HEK293 (cell line): ENCODE data around the gene EVC2.

Source experiments
- CTCF ChIA-PET: fragments of 350-600 bp; formaldehyde crosslinking; extraction: SDS; loops from one replicate; lab custom pipeline; 2021; ENCODE audit warnings: antibody characterized with exemption; lab: Yijun Ruan, JAX
- POLR2A ChIA-PET: fragments of 300-600 bp; formaldehyde crosslinking; extraction: SDS; loops from one replicate; lab custom pipeline; 2020; ENCODE audit warnings: antibody characterized with exemption, inconsistent platforms; lab: Yijun Ruan, JAX
- H3K27ac ChIP-seq: fragments of 200-500 bp; sonication (Bioruptor generic); 2 replicates; pipeline ENCODE4 v1.5.1; 2014; ENCODE audit warnings: low read depth, low read length, control low read depth, inconsistent platforms; ENCODE audit errors: extremely low read depth
- H3K36me3 ChIP-seq, 2 experiments: fragments of 200-500 bp in 1 of 2; sonication (Bioruptor generic) in 1 of 2; 1 replicate in 1 of 2; 2 replicates in 1 of 2; pipeline ENCODE4 v1.5.1; 2014 to 2017; ENCODE audit warnings: inconsistent platforms in 2 of 2, low read length in 2 of 2; ENCODE audit not compliant: control insufficient read depth in 2 of 2, insufficient read depth in 1 of 2
- H3K4me1 ChIP-seq: fragments of 200-500 bp; sonication (Bioruptor generic); 2 replicates; pipeline ENCODE4 v1.5.1; 2014; ENCODE audit warnings: mild to moderate bottlenecking, low read length, inconsistent platforms; ENCODE audit not compliant: control insufficient read depth, insufficient read depth
- H3K4me3 ChIP-seq: 2 replicates; pipeline ENCODE4 v1.5.1; 2011; ENCODE audit warnings: low read depth, mild to moderate bottlenecking, control low read depth, low read length, moderate library complexity
- H3K9me3 ChIP-seq: fragments of 200-500 bp; sonication (Bioruptor generic); 2 replicates; pipeline ENCODE4 v1.5.1; 2014; ENCODE audit warnings: low read depth, low read length, inconsistent platforms; ENCODE audit not compliant: control insufficient read depth, insufficient read depth
- GLI4 ChIP-seq: fragments of 450-650 bp; formaldehyde crosslinking; IDR thresholded peaks from 2 replicates; pipeline ENCODE4 v1.5.1; 2016; ENCODE audit warnings: missing biosample characterization, missing genetic modification characterization
- MZF1 ChIP-seq: fragments of 450-650 bp; formaldehyde crosslinking; IDR thresholded peaks from 2 replicates; pipeline ENCODE4 v1.5.1; 2017; ENCODE audit warnings: missing biosample characterization, missing genetic modification characterization, borderline replicate concordance
- SCRT1 ChIP-seq: fragments of 450-650 bp; formaldehyde crosslinking; IDR thresholded peaks from 2 replicates; pipeline ENCODE4 v1.5.1; 2016; ENCODE audit warnings: missing biosample characterization, missing genetic modification characterization, borderline replicate concordance
- TCF7L2 ChIP-seq: IDR thresholded peaks from 2 replicates; pipeline ENCODE4 v1.6.1; 2011; ENCODE audit warnings: low read depth, mild to moderate bottlenecking, inconsistent platforms, low read length, moderate library complexity, borderline replicate concordance
- TSHZ1 ChIP-seq: fragments of 450-650 bp; formaldehyde crosslinking; IDR thresholded peaks from 2 replicates; pipeline ENCODE4 v1.5.1; 2016; ENCODE audit warnings: missing biosample characterization, missing genetic modification characterization, borderline replicate concordance
- ZBTB10 ChIP-seq: fragments of 450-650 bp; formaldehyde crosslinking; IDR thresholded peaks from 2 replicates; pipeline ENCODE4 v1.5.1; 2016; ENCODE audit warnings: missing biosample characterization, missing genetic modification characterization
- ZFP3 ChIP-seq: fragments of 450-650 bp; formaldehyde crosslinking; IDR thresholded peaks from 2 replicates; pipeline ENCODE4 v1.5.1; 2016; ENCODE audit warnings: low read depth, missing biosample characterization, missing genetic modification characterization
- ZFP41 ChIP-seq: fragments of 450-650 bp; formaldehyde crosslinking; IDR thresholded peaks from 2 replicates; pipeline ENCODE4 v1.5.1; 2016; ENCODE audit warnings: missing biosample characterization, missing genetic modification characterization, borderline replicate concordance
- ZNF112 ChIP-seq: fragments of 450-650 bp; formaldehyde crosslinking; IDR thresholded peaks from 2 replicates; pipeline ENCODE4 v1.5.0; 2017; ENCODE audit warnings: missing biosample characterization, missing genetic modification characterization
- ZNF148 ChIP-seq: fragments of 450-650 bp; formaldehyde crosslinking; IDR thresholded peaks from 2 replicates; pipeline ENCODE4 v1.5.0; 2017; ENCODE audit warnings: missing biosample characterization, missing genetic modification characterization, borderline replicate concordance
- ZNF211 ChIP-seq: fragments of 450-650 bp; formaldehyde crosslinking; IDR thresholded peaks from 2 replicates; pipeline ENCODE4 v1.5.1; 2016; ENCODE audit warnings: low read depth, missing biosample characterization, missing genetic modification characterization
- ZNF239 ChIP-seq: fragments of 450-650 bp; formaldehyde crosslinking; IDR thresholded peaks from 2 replicates; pipeline ENCODE4 v1.5.1; 2016; ENCODE audit warnings: missing biosample characterization, missing genetic modification characterization
- ZNF391 ChIP-seq: fragments of 450-650 bp; formaldehyde crosslinking; IDR thresholded peaks from 2 replicates; pipeline ENCODE4 v1.5.1; 2016; ENCODE audit warnings: low read depth, missing biosample characterization, missing genetic modification characterization, borderline replicate concordance
- ZNF416 ChIP-seq: fragments of 450-650 bp; formaldehyde crosslinking; IDR thresholded peaks from 2 replicates; pipeline ENCODE4 v1.5.1; 2016; ENCODE audit warnings: missing biosample characterization, missing genetic modification characterization
- ZNF433 ChIP-seq: fragments of 450-650 bp; formaldehyde crosslinking; IDR thresholded peaks from 2 replicates; pipeline ENCODE4 v1.5.1; 2016; ENCODE audit warnings: missing biosample characterization, missing genetic modification characterization, low read depth
- ZNF530 ChIP-seq: fragments of 450-650 bp; formaldehyde crosslinking; IDR thresholded peaks from 2 replicates; pipeline ENCODE4 v1.5.1; 2016; ENCODE audit warnings: low read depth, missing biosample characterization, missing genetic modification characterization
- ZNF621 ChIP-seq: fragments of 450-650 bp; formaldehyde crosslinking; IDR thresholded peaks from 2 replicates; pipeline ENCODE4 v1.5.1; 2017; ENCODE audit warnings: missing biosample characterization, missing genetic modification characterization
- ZNF639 ChIP-seq: fragments of 450-650 bp; formaldehyde crosslinking; IDR thresholded peaks from 2 replicates; pipeline ENCODE4 v1.5.1; 2016; ENCODE audit warnings: missing biosample characterization, missing genetic modification characterization
- ZNF704 ChIP-seq: fragments of 450-650 bp; formaldehyde crosslinking; IDR thresholded peaks from 2 replicates; pipeline ENCODE4 v1.5.1; 2016; ENCODE audit warnings: missing biosample characterization, missing genetic modification characterization
- ZSCAN18 ChIP-seq: fragments of 450-650 bp; formaldehyde crosslinking; IDR thresholded peaks from 2 replicates; pipeline ENCODE4 v1.5.1; 2016; ENCODE audit warnings: missing biosample characterization, missing genetic modification characterization

The EVC2 gene

GRCh38 chr4:5632571-5632970, 75.8 kb downstream of the EVC2 start (continued):
- TF ChIP-seq SCRT1 = no peak
- TF ChIP-seq ZNF416 = no peak
- TF ChIP-seq GLI4 (tag by site-specific recombination) = no peak

- Histone ChIP-seq H3K36me3 (no peaks in the 10 kb centered on the region), H3K27ac (no peak overlapping the region), H3K4me1 (no peaks in the 10 kb centered on the region), H3K4me3 (no peak overlapping the region)
- TF ChIP-seq ZBTB10 (tag by site-specific recombination) = no peak
- no peak for TF ChIP-seq TSHZ1
- TF ChIP-seq ZNF211 = no peak
- no peak for TF ChIP-seq ZNF639 (tag by site-specific recombination)
- no peak for TF ChIP-seq ZNF148 (tag by site-specific recombination)
- no peak for TF ChIP-seq ZSCAN18 (tag by site-specific recombination)
- TF ChIP-seq TCF7L2 = no peak
- no peak for TF ChIP-seq ZNF530 (tag by site-specific recombination)
- no peak for TF ChIP-seq ZNF239 (tag by site-specific recombination)
- TF ChIP-seq ZFP3 (tag by site-specific recombination) = no peak
- TF ChIP-seq ZNF621 (tag by site-specific recombination) = no peak
- no peak for TF ChIP-seq ZNF433 (tag by site-specific recombination)
- TF ChIP-seq ZNF704 = no peak
- TF ChIP-seq MZF1 = no peak
- TF ChIP-seq ZNF112 (tag by site-specific recombination) = no peak
- no peak for TF ChIP-seq ZFP41 (tag by site-specific recombination)
- TF ChIP-seq ZNF391 = no peak
- TF ChIP-seq, all 188 proteins: peak for 0
- POLR2A ChIA-PET = no interaction called here
- CTCF ChIA-PET = no interaction called here
- H3K9me3 ChIP-seq = no peaks in the 10 kb centered on the region
Observed at GRCh38 chr4:5632066-5632440, 76.3 kb downstream of the EVC2 start.
